H9 (cell line): Measurements from ENCODE around the gene CEACAM18. TPM values are rescaled to one million over a fixed set of nuclear protein-coding genes. Genes with fewer than 3 reads are reported as not detected.

Source experiments
- DNase-seq: peaks from one replicate; pipeline ENCODE4 v3.0.0-alpha.2; 2017
- H2AFZ ChIP-seq: one replicate; pipeline ENCODE4 v1.6.1; 2013; ENCODE audit warnings: mild to moderate bottlenecking, low read length, control low read depth, moderate library complexity
- H2AK5ac ChIP-seq: 2 replicates; pipeline ENCODE4 v1.6.1; 2013; ENCODE audit warnings: low read length, control low read depth, mixed read lengths; ENCODE audit not compliant: insufficient read length
- H2BK120ac ChIP-seq: one replicate; pipeline ENCODE4 v1.6.1; 2013; ENCODE audit warnings: low read depth, mild to moderate bottlenecking, low read length, control low read depth, inconsistent platforms; ENCODE audit not compliant: poor library complexity, severe bottlenecking
- H2BK12ac ChIP-seq: 2 replicates; pipeline ENCODE4 v1.6.1; 2013; ENCODE audit warnings: low read length, control low read depth, mixed read lengths, low read depth; ENCODE audit not compliant: insufficient read length
- H2BK15ac ChIP-seq: 2 replicates; pipeline ENCODE4 v1.6.1; 2013; ENCODE audit warnings: low read depth, low read length, control low read depth
- H2BK20ac ChIP-seq: one replicate; pipeline ENCODE4 v1.6.1; 2013; ENCODE audit warnings: low read depth, mild to moderate bottlenecking, low read length, control low read depth, inconsistent platforms; ENCODE audit not compliant: poor library complexity, severe bottlenecking
- H2BK5ac ChIP-seq: 2 replicates; pipeline ENCODE4 v1.6.1; 2013; ENCODE audit warnings: low read length, control low read depth, mixed read lengths; ENCODE audit not compliant: insufficient read length
- H3K14ac ChIP-seq: 2 replicates; pipeline ENCODE4 v1.6.1; 2013; ENCODE audit warnings: low read length, control low read depth; ENCODE audit not compliant: insufficient read depth
- H3K18ac ChIP-seq: 2 replicates; pipeline ENCODE4 v1.6.1; 2013; ENCODE audit warnings: low read depth, mild to moderate bottlenecking, mixed read lengths, low read length, control low read depth; ENCODE audit not compliant: insufficient read length
- H3K23ac ChIP-seq: 2 replicates; pipeline ENCODE4 v1.6.1; 2013; ENCODE audit warnings: low read length, control low read depth, mixed read lengths, low read depth; ENCODE audit not compliant: insufficient read length
- H3K23me2 ChIP-seq: 2 replicates; pipeline ENCODE4 v1.6.1; 2013; ENCODE audit warnings: low read depth, mild to moderate bottlenecking, mixed read lengths, low read length, control low read depth; ENCODE audit not compliant: insufficient read length, poor library complexity, severe bottlenecking
- H3K27ac ChIP-seq: 2 replicates; pipeline ENCODE4 v1.5.1; 2013; ENCODE audit warnings: low read length, control low read depth, mixed read lengths, low read depth; ENCODE audit not compliant: insufficient read length
- H3K27me3 ChIP-seq: 2 replicates; pipeline ENCODE4 v1.6.1; 2013; ENCODE audit warnings: low read length, control low read depth, inconsistent platforms; ENCODE audit not compliant: insufficient read depth
- H3K4ac ChIP-seq: 2 replicates; pipeline ENCODE4 v1.6.1; 2013; ENCODE audit warnings: low read depth, mild to moderate bottlenecking, control low read depth, inconsistent platforms, low read length, moderate library complexity
- H3K4me1 ChIP-seq: 2 replicates; pipeline ENCODE4 v1.6.1; 2013; ENCODE audit warnings: low read length, control low read depth, inconsistent platforms; ENCODE audit not compliant: insufficient read depth
- H3K4me2 ChIP-seq: 2 replicates; pipeline ENCODE4 v1.6.1; 2013; ENCODE audit warnings: low read length, control low read depth, mixed read lengths; ENCODE audit not compliant: insufficient read length, insufficient read depth
- H3K56ac ChIP-seq: 2 replicates; pipeline ENCODE4 v1.6.1; 2013; ENCODE audit warnings: low read depth, mild to moderate bottlenecking, mixed read lengths, low read length, control low read depth; ENCODE audit not compliant: insufficient read length
- H3K79me1 ChIP-seq: 2 replicates; pipeline ENCODE4 v1.6.1; 2013; ENCODE audit warnings: low read depth, mild to moderate bottlenecking, moderate library complexity, low read length, control low read depth, inconsistent platforms; ENCODE audit not compliant: insufficient read depth, poor library complexity, severe bottlenecking
- H3K79me2 ChIP-seq: 2 replicates; pipeline ENCODE4 v1.6.1; 2013; ENCODE audit warnings: low read length, control low read depth, inconsistent platforms; ENCODE audit not compliant: insufficient read depth
- H3K9ac ChIP-seq: 2 replicates; pipeline ENCODE4 v1.6.1; 2013; ENCODE audit warnings: low read length, control low read depth, mixed read lengths; ENCODE audit not compliant: insufficient read length; ENCODE audit errors: extremely low read depth
- H3K9me3 ChIP-seq: one replicate; pipeline ENCODE4 v1.6.1; 2013; ENCODE audit warnings: low read depth, low read length, inconsistent platforms; ENCODE audit not compliant: control insufficient read depth
- H3T11ph ChIP-seq: one replicate; pipeline ENCODE4 v1.6.1; 2013; ENCODE audit warnings: mild to moderate bottlenecking, low read length, control low read depth, inconsistent platforms
- H4K20me1 ChIP-seq: one replicate; pipeline ENCODE4 v1.6.1; 2013; ENCODE audit not compliant: control insufficient read depth, insufficient read length, insufficient read depth
- H4K5ac ChIP-seq: 2 replicates; pipeline ENCODE4 v1.6.1; 2013; ENCODE audit warnings: low read depth, mild to moderate bottlenecking, mixed read lengths, low read length, control low read depth; ENCODE audit not compliant: insufficient read length
- H4K8ac ChIP-seq: replicated peaks from 2 replicates; pipeline ENCODE4 v1.6.1; 2013; ENCODE audit warnings: low read length, control low read depth, mixed read lengths, low read depth; ENCODE audit not compliant: insufficient read length
- H4K91ac ChIP-seq: 2 replicates; pipeline ENCODE4 v1.6.1; 2013; ENCODE audit warnings: low read depth, mild to moderate bottlenecking, moderate library complexity, mixed read lengths, low read length, control low read depth; ENCODE audit not compliant: insufficient read length
- H3K27ac Mint-ChIP-seq, 3 experiments: 2 replicates in 2 of 3; 3 replicates in 1 of 3; pipeline ENCODE4 v1.8.0; 2020 to 2021; ENCODE audit warnings: mixed read lengths in 3 of 3, mild to moderate bottlenecking in 1 of 3, moderate library complexity in 1 of 3
- H3K27me3 Mint-ChIP-seq: 2 replicates; pipeline ENCODE4 v1.8.0; 2021; ENCODE audit warnings: low read depth, mild to moderate bottlenecking, moderate library complexity, mixed read lengths
- H3K36me3 Mint-ChIP-seq, 3 experiments: 2 replicates in 2 of 3; 3 replicates in 1 of 3; pipeline ENCODE4 v1.8.0; 2020 to 2021; ENCODE audit warnings: low read depth in 3 of 3, mixed read lengths in 3 of 3; ENCODE audit not compliant: insufficient read depth in 1 of 3
- H3K4me1 Mint-ChIP-seq, 2 experiments: 2 replicates each; pipeline ENCODE4 v1.8.0; 2020; ENCODE audit warnings: mixed read lengths in 2 of 2
- H3K4me3 Mint-ChIP-seq, 2 experiments: 2 replicates in 1 of 2; 3 replicates in 1 of 2; pipeline ENCODE4 v1.8.0; 2020 to 2021; ENCODE audit warnings: mild to moderate bottlenecking in 2 of 2, mixed read lengths in 2 of 2, moderate library complexity in 1 of 2
- H3K9me3 Mint-ChIP-seq, 2 experiments: 2 replicates in 1 of 2; 3 replicates in 1 of 2; pipeline ENCODE4 v1.8.0; 2020; ENCODE audit warnings: mild to moderate bottlenecking in 2 of 2, mixed read lengths in 2 of 2, moderate library complexity in 1 of 2
- CTCF ChIP-seq: fragments of 200-600 bp; sonication (generic); conservative IDR thresholded peaks from 3 replicates; pipeline ENCODE4 v1.8.0; 2021; ENCODE audit warnings: antibody characterized with exemption, mild to moderate bottlenecking
- WGBS: extraction: QIAGEN DNeasy Blood & Tissue Kit; methylation state at CpG from one replicate; pipeline ENCODE4 v1.1.7; 2013; ENCODE audit warnings: missing lambda C conversion rate, low lambda C conversion rate, mixed read lengths; ENCODE audit not compliant: insufficient read length; ENCODE audit errors: extremely low coverage; 5-methylcytosine and 5-hydroxymethylcytosine counted together
- total RNA-seq: library from RNA; stranded (reverse); gene quantifications from 2 replicates; pipeline ENCODE4 v1.2.1, GENCODE V29; 2021

CEACAM18 gene
- total RNA-seq, 1 experiment from 2014 or later, result not detected

- Histone ChIP-seq H3K56ac (no peak within 1 kb of the TSS), H3K14ac (no peak within 1 kb of the TSS), H2BK12ac (no peak within 1 kb of the TSS), H4K5ac (no peak within 1 kb of the TSS), H2BK20ac (no peak within 1 kb of the TSS), H2AFZ (no peak within 1 kb of the TSS), H3K4me2 (no peak within 1 kb of the TSS), H3K27ac (no peak within 1 kb of the TSS), H3K9ac (no peak within 1 kb of the TSS), H3T11ph (no peak within 1 kb of the TSS), H2BK120ac (no peak within 1 kb of the TSS), H2BK15ac (no peak within 1 kb of the TSS), H2BK5ac (no peak within 1 kb of the TSS), H3K18ac (no peak within 1 kb of the TSS), H4K91ac (no peak within 1 kb of the TSS), H4K8ac (no peak within 1 kb of the TSS), H3K9me3 (no peaks in the 10 kb centered on the region), H3K4me1 (no peaks in the 10 kb centered on the region), H3K27me3 (no peaks in the 10 kb centered on the region), H4K20me1 (no peaks in the 10 kb centered on the region), H2AK5ac (no peak within 1 kb of the TSS), H3K79me2 (no peaks in the 10 kb centered on the region), H3K79me1 (no peaks in the 10 kb centered on the region), H3K4ac (no peak within 1 kb of the TSS), H3K23me2 (no peaks in the 10 kb centered on the region), H3K23ac (no peak within 1 kb of the TSS)
- peaks cover 28% of the 10 kb centered on the region for H3K27me3 Mint-ChIP-seq
- WGBS, result no CpG with 5 or more reads among the region's 10 CpGs
- DNase-seq, result no peak
- peaks cover 0 to 9% (median 0%) of the 10 kb centered on the region in 3 experiments; a peak in 1 of 7 replicates for H3K36me3 Mint-ChIP-seq
- peaks cover 0 to 93% of the 10 kb centered on the region in 2 experiments; a peak in 2 of 5 replicates for H3K9me3 Mint-ChIP-seq
- H3K27ac Mint-ChIP-seq, result peak within 1 kb of the TSS in 1 of 3 experiments; percentile 12; a peak in 1 of 7 replicates
- H3K4me1 Mint-ChIP-seq, result peaks cover 0 to 4% of the 10 kb centered on the region in 2 experiments; a peak in 2 of 4 replicates
- TF ChIP-seq CTCF, result no peak
- no peak within 1 kb of the TSS for H3K4me3 Mint-ChIP-seq
Observed at GRCh38 chr19:51458051-51458645, 20.2 kb upstream of the CEACAM18 start, which contains the start of gene SIGLEC8. Gene SIGLEC8 (minus strand): TSS chr19:51458454. CDS start chr19:51458387, 67 bp downstream.
